B cell (primary cell): Measurements from ENCODE around the gene SEC24D. TPM values are rescaled to one million over a fixed set of nuclear protein-coding genes. Genes with fewer than 3 reads are reported as not detected.

Source experiments
- ATAC-seq: fragments of 200-7000 bp; cut with Tn5 transposase; one replicate; pipeline ENCODE4 v1.10.0; 2021; ENCODE audit warnings: low read depth, mild to moderate bottlenecking, moderate number of reproducible peaks, moderate library complexity
- CTCF ChIA-PET: fragments of 350-600 bp; sonication (Branson Sonifier 250); formaldehyde crosslinking; loops from one replicate; lab custom pipeline; 2021; ENCODE audit warnings: antibody characterized with exemption, inconsistent platforms; lab: Charles Lee
- POLR2A ChIA-PET: fragments of 350-600 bp; sonication (Branson Sonifier 250); formaldehyde crosslinking; loops from one replicate; lab custom pipeline; 2021; ENCODE audit warnings: antibody characterized with exemption; lab: Charles Lee
- DNase-seq: peaks from one replicate; pipeline ENCODE4 v3.0.0; 2013
- H2AFZ ChIP-seq: 2 replicates; pipeline ENCODE4 v1.6.1; 2012; ENCODE audit warnings: mild to moderate bottlenecking, low read depth, low read length; ENCODE audit not compliant: insufficient read depth, poor library complexity, severe bottlenecking
- H3K27ac ChIP-seq, 2 donors: 1 replicate in 1 of 2; 2 replicates in 1 of 2; pipeline ENCODE4 v1.5.1; 2012 to 2013; ENCODE audit warnings: low read length in 2 of 2, mild to moderate bottlenecking in 2 of 2, moderate library complexity in 1 of 2
- H3K27me3 ChIP-seq, 4 experiments: fragments of 200-600 bp in 1 of 4; sonication (generic) in 1 of 4; replicated peaks in 1 of 4; 1 replicate in 2 of 4; 2 replicates in 2 of 4; pipeline versions ENCODE4 v1.6.1 to v1.7.0; 2013 to 2016; ENCODE audit warnings: low read length in 3 of 4, mild to moderate bottlenecking in 2 of 4, mixed read lengths in 1 of 4, moderate library complexity in 1 of 4; ENCODE audit not compliant: insufficient read depth in 4 of 4, control insufficient read depth in 3 of 4; ENCODE audit errors: control extremely low read depth in 1 of 4
- H3K36me3 ChIP-seq, 2 experiments: replicated peaks in 1 of 2; 1 replicate in 1 of 2; 2 replicates in 1 of 2; pipeline versions ENCODE4 v1.6.1 to v1.7.1; 2013; ENCODE audit warnings: low read length in 1 of 2; ENCODE audit not compliant: insufficient read depth in 2 of 2, control insufficient read depth in 1 of 2; ENCODE audit errors: control extremely low read depth in 1 of 2, extremely low read depth in 1 of 2
- H3K4me1 ChIP-seq, 2 donors: fragments of 200-600 bp in 1 of 2; sonication (generic) in 1 of 2; 1 replicate in 1 of 2; 2 replicates in 1 of 2; pipeline versions ENCODE4 v1.5.1 to v1.6.1; 2013 to 2017; ENCODE audit warnings: low read length in 2 of 2; ENCODE audit not compliant: control insufficient read depth in 2 of 2, insufficient read depth in 2 of 2
- H3K4me2 ChIP-seq: replicated peaks from 2 replicates; pipeline ENCODE3; 2012; ENCODE audit warnings: mild to moderate bottlenecking, low read depth, low read length; ENCODE audit not compliant: poor library complexity, severe bottlenecking
- H3K4me3 ChIP-seq, 5 experiments: fragments of 200-600 bp in 1 of 5; sonication (generic) in 1 of 5; 1 replicate in 3 of 5; 2 replicates in 2 of 5; pipeline versions ENCODE4 v1.5.1 to v1.7.0; 2011 to 2016; ENCODE audit warnings: low read length in 4 of 5, mild to moderate bottlenecking in 4 of 5, low read depth in 2 of 5, control low read depth in 1 of 5, moderate library complexity in 1 of 5; ENCODE audit not compliant: insufficient read depth in 1 of 5; ENCODE audit errors: control extremely low read depth in 1 of 5, extremely low read depth in 1 of 5
- H3K79me2 ChIP-seq: fragments of 200-600 bp; sonication (generic); one replicate; pipeline ENCODE4 v1.6.0; 2016; ENCODE audit warnings: low read length; ENCODE audit not compliant: control insufficient read depth, insufficient read depth
- H3K9ac ChIP-seq: fragments of 200-600 bp; sonication (generic); 2 replicates; pipeline ENCODE4 v1.6.1; 2017; ENCODE audit warnings: mild to moderate bottlenecking, low read length, moderate library complexity
- H3K9me3 ChIP-seq, 3 donors: one replicate each; pipeline versions ENCODE4 v1.6.1 to v1.7.1; 2013; ENCODE audit warnings: low read length in 2 of 3; ENCODE audit not compliant: control insufficient read depth in 2 of 3, insufficient read depth in 1 of 3; ENCODE audit errors: control extremely low read depth in 1 of 3
- H4K20me1 ChIP-seq: 2 replicates; pipeline ENCODE4 v1.6.0; 2012; ENCODE audit warnings: mild to moderate bottlenecking, low read length; ENCODE audit not compliant: insufficient read depth, control insufficient read depth, poor library complexity, severe bottlenecking
- H3K27ac Mint-ChIP-seq: one replicate; pipeline ENCODE4 v1.8.0; 2021; ENCODE audit warnings: mixed read lengths
- H3K27me3 Mint-ChIP-seq: one replicate; pipeline ENCODE4 v1.8.0; 2021; ENCODE audit warnings: mixed read lengths
- H3K4me1 Mint-ChIP-seq: one replicate; pipeline ENCODE4 v1.8.0; 2021; ENCODE audit warnings: mixed read lengths
- H3K4me3 Mint-ChIP-seq: one replicate; pipeline ENCODE4 v1.8.0; 2021; ENCODE audit warnings: mixed read lengths
- H3K9me3 Mint-ChIP-seq: one replicate; pipeline ENCODE4 v1.8.0; 2022; ENCODE audit warnings: mixed read lengths; ENCODE audit not compliant: insufficient read depth
- CTCF ChIP-seq: fragments of 200-600 bp; IDR thresholded peaks from one replicate; pipeline ENCODE4 v1.8.0; 2022; ENCODE audit warnings: antibody characterized with exemption, mild to moderate bottlenecking
- EZH2 ChIP-seq: IDR thresholded peaks from 2 replicates; pipeline ENCODE4 v1.6.1; 2012; ENCODE audit warnings: borderline replicate concordance, low read depth, mild to moderate bottlenecking, moderate library complexity, low read length; ENCODE audit not compliant: insufficient read depth, poor library complexity, severe bottlenecking
- WGBS: methylation state at CpG from one replicate; pipeline ENCODE4 v1.1.5; 2013; ENCODE audit warnings: missing lambda C conversion rate; ENCODE audit not compliant: insufficient coverage; 5-methylcytosine and 5-hydroxymethylcytosine counted together
- intact Hi-C: fragments of 100-400 bp; cut with micrococcal nuclease; formaldehyde crosslinking; loops from one replicate; pipeline ENCODE4 v1.10.0; 2022
- polyA plus RNA-seq: library from polyadenylated mRNA; depleted of rRNA; stranded (reverse); fragments of >200 nt; gene quantifications from 2 replicates; pipeline ENCODE4 v1.2.3, GENCODE V29; 2012
- total RNA-seq, 2 donors: library from RNA; stranded (reverse); fragments of 120-200 nt in 1 of 2; gene quantifications; 1 replicate in 1 of 2; 2 replicates in 1 of 2; pipeline versions ENCODE4 v1.2.3 to v1.2.4, GENCODE V29; 2013 to 2022

The SEC24D gene
- total and polyA plus RNA-seq, 2 donors (not counting 1 experiment from before 2014, with no cell fraction given): 7.1 to 15.8 TPM

- intact Hi-C loops: no loop called here
- WGBS: no CpG with 5 or more reads among the region's 2 CpGs
- H3K36me3 ChIP-seq: peaks cover 0 to 12% of the 10 kb centered on the region in 2 experiments
- Mint-ChIP-seq H3K27ac (no peak overlapping the region), H3K9me3 (no peaks in the 10 kb centered on the region), H3K27me3 (no peaks in the 10 kb centered on the region), H3K4me1 (peaks cover 17% of the 10 kb centered on the region), H3K4me3 (no peak overlapping the region)
- H3K4me1 ChIP-seq: peaks cover 14% of the 10 kb centered on the region in 2 donors
- H3K27ac ChIP-seq: no peak overlapping the region
- no peak for TF ChIP-seq EZH2
- no peak for TF ChIP-seq CTCF
- ATAC-seq (no peak), DNase-seq (no peak)
- ChIA-PET CTCF (interaction anchor here (0.6 to 2.4 kb wide), 3 partner anchors 14 to 136 kb away, joined by 3 to 7 read pairs (median 3); no protein-coding TSS in a partner anchor), POLR2A (no interaction called here)
- no peak overlapping the region for H2AFZ ChIP-seq
- no peaks in the 10 kb centered on the region for H3K79me2 ChIP-seq
- H3K4me3 ChIP-seq: no peak overlapping the region
- no peak overlapping the region for H3K9ac ChIP-seq
- H4K20me1 ChIP-seq: no peaks in the 10 kb centered on the region
- no peaks in the 10 kb centered on the region for H3K27me3 ChIP-seq
- no peaks in the 10 kb centered on the region for H3K9me3 ChIP-seq
- H3K4me2 ChIP-seq: no peak overlapping the region
These were observed 80.3 kb downstream of the SEC24D start for GRCh38 chr4:118755438-118756226.

GRCh38 chr4:118754890-118755289, 81.0 kb downstream of the SEC24D start:
- DNase-seq (no peak), ATAC-seq (no peak)
- no CpG with 5 or more reads among the region's 2 CpGs for WGBS
- ChIA-PET POLR2A (no interaction called here), CTCF (interaction anchor here (1.5 to 2.4 kb wide), 2 partner anchors 9 to 13 kb away, joined by 4 to 7 read pairs; no protein-coding TSS in a partner anchor)
- no peak overlapping the region for H3K27ac ChIP-seq
- H4K20me1 ChIP-seq: no peaks in the 10 kb centered on the region
- no peaks in the 10 kb centered on the region for H3K9me3 ChIP-seq
- no peak overlapping the region for H3K4me2 ChIP-seq
- H3K27me3 ChIP-seq: no peaks in the 10 kb centered on the region
- peaks cover 0 to 19% of the 10 kb centered on the region in 2 experiments for H3K36me3 ChIP-seq
- no peak overlapping the region for H3K4me3 ChIP-seq
- Mint-ChIP-seq H3K27me3 (no peaks in the 10 kb centered on the region), H3K9me3 (no peaks in the 10 kb centered on the region), H3K27ac (no peak overlapping the region), H3K4me1 (peaks cover 10% of the 10 kb centered on the region), H3K4me3 (no peak overlapping the region)
- no peak overlapping the region for H2AFZ ChIP-seq
- no peaks in the 10 kb centered on the region for H3K79me2 ChIP-seq
- H3K9ac ChIP-seq: no peak overlapping the region
- TF ChIP-seq EZH2 (no peak), CTCF (no peak)
- intact Hi-C loops: no loop called here
- H3K4me1 ChIP-seq: peaks cover 7 to 8% of the 10 kb centered on the region in 2 donors
